GM19240 (cell line): Measurements from ENCODE around the gene CWF19L2.
"Not testable (repeated sequence)": the region's sequence is repeated elsewhere in the genome, so short reads cannot be mapped to it uniquely, and the experiment has no call there.

ENCODE experiments used
- DNase-seq: peaks from one replicate; pipeline ENCODE4 v3.0.0; 2011; ENCODE audit warnings: low spot score; ENCODE audit not compliant: insufficient read length

The CWF19L2 gene

GRCh38 chr11:107457558-107458271, at the start of gene CWF19L2:
CWF19L2 (minus strand) TSS chr11:107457825; CDS start chr11:107457816, 9 bp downstream.
- peak; percentile 87 for DNase-seq

DNA sequence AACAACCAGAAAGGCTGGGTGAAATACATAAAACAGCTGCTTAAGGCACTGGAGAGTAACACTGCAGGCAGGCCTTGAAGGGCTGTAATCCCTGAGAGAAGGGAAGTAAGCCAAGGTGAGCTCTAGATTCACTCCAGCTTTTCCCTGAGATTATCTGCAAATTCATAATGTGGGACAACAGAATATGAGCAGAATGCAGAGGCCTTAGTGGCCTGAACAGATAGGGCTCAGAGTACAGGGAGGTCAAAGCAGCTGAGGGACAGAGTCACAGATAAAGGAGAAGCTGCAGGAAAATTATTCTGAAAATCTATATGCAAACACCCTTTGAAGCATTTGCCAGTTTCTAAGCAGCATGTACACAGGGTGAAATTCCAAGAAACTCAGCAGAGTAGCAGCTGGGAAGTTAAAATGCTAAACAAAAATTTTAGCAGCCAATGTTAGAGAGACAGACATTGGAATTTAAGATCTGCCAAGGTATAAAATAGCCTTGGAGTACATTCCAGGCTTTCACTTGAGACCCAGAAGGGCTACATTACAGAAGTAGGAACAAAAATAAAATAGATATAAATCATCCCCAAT, 48.1 kb upstream of the CWF19L2 start:
- DNase-seq = no peak

DNA sequence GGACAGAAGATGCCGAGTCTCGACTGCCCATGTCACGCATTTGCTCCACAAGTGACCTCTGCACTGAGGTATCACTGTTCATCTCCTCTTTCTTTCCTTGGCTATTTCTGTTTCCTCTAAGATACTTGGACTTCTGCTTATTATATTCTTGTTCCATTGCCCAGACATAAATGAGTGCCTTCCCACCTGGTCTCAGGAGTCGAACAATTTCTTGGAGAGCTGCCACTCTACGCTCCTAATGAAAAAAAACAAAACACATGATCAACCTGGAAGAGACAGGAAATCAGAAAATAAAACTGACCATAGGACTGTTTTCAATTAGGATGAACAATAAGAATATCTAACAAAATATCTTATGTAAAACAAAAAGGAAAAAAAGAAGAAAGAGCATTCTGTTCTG, 47.4 kb upstream of the CWF19L2 start:
- DNase-seq = no peak

DNA sequence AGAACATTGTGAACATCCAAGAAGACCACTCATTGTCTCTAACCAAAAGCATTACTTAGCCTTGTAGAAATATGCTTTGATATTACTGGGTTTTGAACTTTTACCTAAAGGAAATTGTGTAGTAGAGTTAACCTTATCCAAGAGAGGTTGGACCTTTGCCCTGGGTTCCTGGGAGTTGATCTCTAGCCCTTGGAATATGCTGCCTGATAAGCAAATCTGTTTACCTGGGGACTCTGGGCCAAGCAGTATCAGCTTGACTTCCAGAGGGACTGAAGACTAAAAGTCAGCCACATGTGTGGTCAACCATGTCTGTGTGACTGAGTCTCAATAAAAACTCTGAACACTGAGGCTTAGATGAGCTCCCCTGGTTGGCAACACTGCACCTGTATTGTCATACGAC, 44.1 kb upstream of the CWF19L2 start:
- no peak for DNase-seq

DNA sequence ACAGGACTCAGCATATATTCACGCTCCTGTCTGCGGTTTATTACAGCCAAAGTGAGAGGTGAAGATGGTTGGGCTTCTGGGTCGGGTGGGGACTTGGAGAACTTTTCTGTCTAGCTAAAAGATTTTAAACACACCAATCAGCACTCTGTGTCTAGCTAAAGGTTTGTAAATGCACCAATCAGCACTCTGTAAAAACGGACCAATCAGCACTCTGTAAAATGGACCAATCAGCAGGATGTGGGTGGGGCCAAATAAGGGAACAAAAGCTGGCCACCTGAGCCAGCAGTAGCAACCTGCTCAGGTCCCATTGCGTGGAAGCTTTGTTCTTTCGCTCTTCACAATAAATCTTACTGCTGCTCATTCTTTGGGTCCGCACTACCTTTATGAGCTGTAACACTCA, 39.7 kb upstream of the CWF19L2 start:
- DNase-seq = not testable (repeated sequence)

- no peak for DNase-seq
Observed at GRCh38 chr11:107496011-107496410, 38.4 kb upstream of the CWF19L2 start.

- no peak for DNase-seq
Observed at GRCh38 chr11:107494055-107494454, 36.4 kb upstream of the CWF19L2 start.

DNA sequence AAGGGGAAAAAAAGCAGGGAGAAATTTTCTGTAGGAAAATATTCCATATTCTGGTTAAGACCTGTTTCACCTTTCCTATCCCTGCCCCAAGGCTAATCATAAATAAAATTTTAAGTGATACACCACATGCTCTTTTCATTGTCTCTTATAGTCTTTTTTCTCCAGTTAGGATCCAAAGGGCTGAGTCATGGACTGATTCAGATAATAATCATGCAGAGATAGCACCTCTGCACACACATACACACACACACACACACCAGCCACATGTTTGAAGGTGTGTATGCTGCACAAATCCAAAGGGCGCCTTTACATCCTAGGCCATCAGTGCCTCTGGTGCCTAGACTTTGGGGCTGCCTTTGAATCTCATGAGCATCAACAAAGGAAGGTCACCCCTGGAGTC, 35.5 kb upstream of the CWF19L2 start:
- DNase-seq = no peak

GRCh38 chr11:107490836-107491235, 33.2 kb upstream of the CWF19L2 start:
- no peak for DNase-seq

DNA sequence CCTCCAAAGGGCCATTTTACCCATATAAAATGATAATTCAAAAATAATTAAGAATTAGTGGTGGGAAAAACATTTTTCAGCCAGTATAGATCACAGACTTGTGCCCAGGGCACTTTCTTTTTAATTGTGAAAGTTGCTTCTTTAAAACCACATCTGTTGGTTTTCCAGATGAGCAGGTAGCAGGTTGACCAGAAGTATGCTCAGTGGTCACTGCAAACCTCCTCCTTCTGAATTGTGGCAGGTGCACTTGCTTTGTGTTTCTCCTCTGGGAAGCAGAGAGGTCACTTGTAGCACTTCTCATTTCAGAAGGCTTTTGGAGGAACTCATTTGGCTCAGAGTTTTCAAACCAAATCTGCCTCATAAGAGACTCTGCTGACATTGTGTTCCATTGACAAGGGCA, 24.6 kb upstream of the CWF19L2 start:
- DNase-seq = no peak

DNA sequence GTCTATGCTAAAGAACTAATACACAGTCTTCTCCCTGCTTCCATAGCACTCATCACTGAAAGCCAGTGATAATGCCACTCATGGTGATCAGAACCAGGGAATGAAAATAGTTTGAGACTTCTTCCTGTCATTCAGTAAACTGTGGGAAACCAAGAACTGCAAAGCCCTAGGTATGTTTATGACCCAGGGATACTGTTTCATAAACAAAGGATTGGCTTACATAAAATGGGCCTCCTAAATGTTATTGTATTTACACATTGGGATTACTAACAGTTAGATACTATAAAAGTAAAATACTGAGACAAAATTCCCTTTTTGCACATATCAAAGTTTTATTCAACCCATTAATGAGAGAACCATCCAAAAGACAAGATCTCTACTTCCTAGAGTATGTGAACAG, 21.3 kb upstream of the CWF19L2 start:
- DNase-seq = no peak

DNA sequence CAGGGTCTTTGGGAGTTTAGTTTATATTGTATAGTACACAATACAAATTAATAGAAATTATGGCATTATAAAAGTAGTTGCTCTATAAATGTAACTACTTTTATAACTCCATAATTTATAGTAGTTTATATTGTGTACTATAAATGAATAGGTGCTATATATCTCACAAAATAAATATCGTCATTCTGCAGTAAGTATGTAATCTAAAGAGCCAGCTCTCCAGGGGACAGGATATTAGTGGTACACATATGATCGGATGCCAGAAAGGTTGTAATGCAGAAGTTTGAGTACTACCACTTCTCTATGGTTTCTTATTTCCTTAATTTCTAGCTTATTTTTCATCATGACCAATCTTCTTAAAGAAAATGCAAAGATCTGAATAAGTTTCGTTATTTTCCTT, 20.2 kb upstream of the CWF19L2 start:
- DNase-seq = no peak

GRCh38 chr11:107473792-107474191, 16.2 kb upstream of the CWF19L2 start:
- no peak for DNase-seq

DNA sequence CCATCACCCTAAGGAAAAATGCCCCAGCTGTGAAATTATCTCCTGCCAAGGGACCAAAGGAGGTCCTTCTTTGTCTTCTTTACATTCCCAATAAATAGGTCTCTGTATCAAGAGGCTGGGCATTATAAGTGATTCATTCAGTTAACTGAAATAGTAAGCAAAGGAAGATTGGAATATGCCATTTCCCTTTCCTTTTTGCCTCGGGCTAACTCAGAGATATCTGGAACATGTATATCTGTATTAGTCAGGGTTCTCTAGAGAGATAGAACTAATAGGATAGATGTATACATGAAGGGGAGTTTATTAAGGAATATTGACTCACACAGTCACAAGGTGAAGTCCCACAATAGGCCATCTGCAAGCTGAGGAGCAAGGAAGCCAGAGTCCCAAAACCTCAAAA, 15.3 kb upstream of the CWF19L2 start:
- DNase-seq = no peak

GRCh38 chr11:107468596-107468995, 11.0 kb upstream of the CWF19L2 start:
- DNase-seq = no peak

GRCh38 chr11:107467696-107468095, 10.1 kb upstream of the CWF19L2 start:
- DNase-seq = no peak

GRCh38 chr11:107466275-107466866, 8.7 kb upstream of the CWF19L2 start:
- not testable (repeated sequence) for DNase-seq

GRCh38 chr11:107457205-107457557, 444 bp downstream of the CWF19L2 start:
- no peak for DNase-seq

- DNase-seq = no peak
Observed at GRCh38 chr11:107453594-107454286, 3.9 kb downstream of the CWF19L2 start.

DNA sequence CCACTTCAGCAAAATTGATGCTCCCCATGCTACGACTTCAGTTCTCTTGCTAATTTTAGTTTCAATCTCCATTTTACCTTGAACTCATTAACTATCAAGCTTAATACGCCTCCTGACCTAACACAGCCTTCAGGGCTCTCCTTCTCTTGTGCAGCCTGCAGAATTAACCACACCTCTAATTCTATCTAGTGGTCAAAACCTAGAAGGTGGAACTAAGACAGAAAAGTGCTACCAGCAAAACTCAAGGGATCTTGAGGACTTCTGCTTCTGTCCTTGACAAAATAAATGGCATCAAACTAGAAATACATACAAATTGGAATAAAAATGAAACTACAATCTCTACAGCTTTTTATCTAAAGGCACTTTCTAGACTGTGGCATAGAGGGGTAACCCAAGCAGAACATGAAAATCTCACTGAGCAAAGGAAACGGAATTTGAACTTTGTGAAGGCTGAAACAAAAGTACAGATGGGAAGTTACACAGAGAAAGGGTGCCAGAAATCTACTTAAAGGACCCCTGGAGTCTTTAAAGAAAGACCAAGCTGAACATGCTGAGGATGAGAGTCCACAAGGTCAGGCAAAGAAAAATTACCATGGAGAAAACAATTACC, 10.7 kb downstream of the CWF19L2 start:
- DNase-seq = no peak

DNA sequence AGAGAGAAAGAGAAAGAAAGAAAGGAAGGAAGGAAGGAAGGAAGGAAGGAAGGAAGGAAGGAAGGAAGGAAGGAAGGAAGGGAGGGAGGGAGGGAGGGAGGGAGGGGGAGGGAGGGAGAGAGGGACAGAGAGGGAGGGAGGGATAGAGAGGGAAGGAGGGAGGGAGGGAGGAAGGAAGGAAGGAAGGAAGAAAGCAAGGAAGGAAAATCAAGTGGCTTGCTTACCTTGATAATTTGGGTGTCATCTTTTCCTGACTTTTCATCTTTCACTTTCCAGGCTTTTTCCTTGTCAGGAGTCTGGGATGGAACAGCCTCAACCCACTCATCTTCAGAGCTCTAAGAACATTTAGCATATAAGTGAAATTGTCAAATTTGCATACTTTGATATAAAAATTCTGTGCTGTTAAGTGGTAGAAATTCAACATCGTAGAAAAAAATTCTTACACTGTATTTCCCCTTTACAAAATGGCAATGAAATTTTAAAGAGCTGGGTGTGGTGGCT, 14.9 kb downstream of the CWF19L2 start:
- no peak for DNase-seq
